Hepatic stellate cell (primary cell): ENCODE data around the gene PPIP5K2.
"Not testable (repeated sequence)": the region's sequence is repeated elsewhere in the genome, so short reads cannot be mapped to it uniquely, and the experiment has no call there.

Experiments used
- DNase-seq: peaks from one replicate; pipeline ENCODE4 v3.0.0; 2011; ENCODE audit warnings: low spot score

PPIP5K2 gene

DNA sequence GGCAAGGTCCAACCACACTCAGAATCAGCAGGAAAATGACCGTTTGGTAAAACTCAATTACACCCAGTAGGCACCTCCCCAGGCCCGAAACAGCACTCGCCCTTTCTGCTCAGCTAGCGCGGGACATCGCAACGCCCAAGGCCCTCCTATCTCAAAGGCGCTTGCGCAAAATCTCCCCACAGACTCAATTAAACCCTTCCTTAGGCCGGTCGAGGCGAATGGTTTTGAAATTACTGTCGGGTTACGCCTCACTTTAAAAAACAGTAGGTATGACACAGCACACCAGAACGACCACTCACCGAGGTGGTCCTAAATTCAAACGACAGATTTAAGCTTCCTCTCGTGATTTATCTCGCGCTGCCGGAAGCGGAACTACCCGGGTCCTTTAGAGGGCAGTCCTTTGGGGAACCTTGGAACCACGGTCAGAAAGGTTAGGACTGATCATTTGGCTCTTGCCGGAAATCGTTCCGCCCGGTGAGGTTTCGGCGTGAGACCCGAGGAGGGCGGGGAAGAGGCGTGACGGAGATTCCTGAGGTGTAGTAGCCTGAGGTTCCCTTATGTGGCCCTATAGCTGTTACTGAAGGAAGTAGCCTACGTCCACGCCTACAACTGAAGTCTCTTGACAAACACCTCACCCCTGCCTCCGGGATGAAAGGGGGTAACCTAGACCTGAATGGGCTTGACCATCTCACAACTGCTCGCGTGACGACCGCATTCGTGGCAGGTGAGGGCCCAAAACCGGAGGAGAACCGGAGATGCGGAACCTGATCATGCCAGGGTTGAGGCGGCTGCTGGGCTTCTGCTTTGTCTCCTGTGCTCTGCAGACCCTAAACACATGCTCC lies at the start of gene PPIP5K2, which contains the start of gene GIN1:
Gene PPIP5K2, plus strand, starts transcription at position 537 of the 842 bp plus-strand sequence. CDS start 9,289 bp downstream, outside the sequence.
Gene GIN1, minus strand, starts transcription at position 374 of the 842 bp plus-strand sequence. CDS start 11,431 bp downstream, outside the sequence.
- DNase-seq, result peak; percentile 75

- not testable (repeated sequence) for DNase-seq
These were observed 46.6 kb upstream of the PPIP5K2 start for GRCh38 chr5:103073500-103073899.

GRCh38 chr5:103075442-103075841 lies 44.7 kb upstream of the PPIP5K2 start:
- DNase-seq, result no peak

GRCh38 chr5:103079796-103080195 lies 40.3 kb upstream of the PPIP5K2 start:
- no peak for DNase-seq

GRCh38 chr5:103086547-103086946 lies 33.6 kb upstream of the PPIP5K2 start:
- DNase-seq, result no peak

DNA sequence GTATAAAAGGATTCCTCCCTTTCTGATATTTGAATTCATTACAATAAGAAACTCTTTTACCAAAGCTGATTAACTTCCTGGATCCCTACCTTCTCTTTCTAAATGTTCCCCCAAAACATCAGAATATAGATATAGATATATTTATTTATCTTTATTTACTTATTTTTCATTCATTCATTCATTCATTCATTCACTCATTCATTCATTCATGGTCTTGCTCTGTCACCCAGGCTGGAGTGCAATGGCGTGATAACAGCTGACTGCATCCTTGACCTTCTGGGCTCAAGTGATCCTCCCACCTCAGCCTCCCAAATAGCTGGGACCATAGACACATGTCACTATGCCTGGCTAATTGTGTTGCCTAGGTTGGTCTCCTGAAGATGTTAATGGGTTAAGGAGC lies 30.8 kb upstream of the PPIP5K2 start:
- no peak for DNase-seq

DNA sequence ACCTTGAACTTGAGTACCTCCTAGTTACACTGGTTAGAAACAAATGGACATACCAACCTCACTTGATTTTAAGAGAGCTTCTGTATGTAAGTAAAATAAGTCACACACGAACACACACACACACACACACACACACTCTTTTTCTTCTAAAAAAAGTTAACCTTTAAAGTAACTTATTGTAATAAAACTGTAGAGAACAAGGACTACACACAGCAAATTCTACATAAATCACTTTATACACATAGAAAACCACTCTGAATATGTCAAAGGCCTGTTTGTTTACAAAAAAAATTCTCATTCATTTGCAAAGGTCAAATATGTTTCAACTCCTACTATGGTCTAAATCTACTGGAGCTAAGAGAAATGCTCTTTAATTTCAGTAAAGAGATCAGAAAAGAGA lies 29.3 kb upstream of the PPIP5K2 start:
- no peak for DNase-seq

DNA sequence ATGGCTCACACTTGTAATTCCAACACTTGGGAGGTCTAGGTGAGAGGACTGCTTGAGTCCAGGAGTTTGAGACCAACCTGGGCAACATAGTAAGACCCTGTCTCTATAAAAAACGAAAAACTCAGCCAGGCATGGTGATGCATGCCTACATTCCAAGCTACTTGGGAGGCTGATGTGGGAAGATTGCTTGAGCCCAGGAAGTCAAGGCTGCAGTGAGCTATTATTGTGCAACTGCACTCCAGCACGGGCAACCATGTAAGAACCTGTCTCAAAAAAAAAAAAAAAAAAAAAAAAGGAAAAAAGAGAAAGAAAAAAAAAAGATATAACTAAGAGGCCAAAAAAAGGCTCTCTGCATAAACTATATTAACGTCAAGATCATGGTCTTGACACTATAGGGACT lies 27.4 kb upstream of the PPIP5K2 start:
- no peak for DNase-seq

GRCh38 chr5:103093727-103094126 lies 26.4 kb upstream of the PPIP5K2 start:
- DNase-seq, result no peak

DNA sequence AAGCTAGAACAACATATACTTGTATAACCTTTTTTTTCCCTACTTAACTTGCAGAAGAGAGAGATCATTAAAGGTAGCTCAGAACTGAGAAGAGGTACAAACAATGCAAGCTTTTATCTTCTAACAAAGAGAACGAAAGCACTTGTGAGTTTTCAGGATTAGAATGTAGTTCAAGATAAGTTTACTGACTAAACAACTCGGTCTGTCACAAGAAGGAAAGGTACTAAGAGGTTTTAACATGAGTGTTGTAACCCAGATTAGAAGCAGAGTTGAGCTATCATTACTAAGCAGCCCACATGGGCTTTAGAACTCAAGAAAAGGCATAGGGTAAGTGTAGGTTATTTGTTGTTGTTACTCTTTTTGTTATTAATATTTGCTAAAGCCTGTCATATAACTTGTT lies 25.4 kb upstream of the PPIP5K2 start:
- no peak for DNase-seq

GRCh38 chr5:103098993-103099392 lies 21.1 kb upstream of the PPIP5K2 start:
- no peak for DNase-seq

DNA sequence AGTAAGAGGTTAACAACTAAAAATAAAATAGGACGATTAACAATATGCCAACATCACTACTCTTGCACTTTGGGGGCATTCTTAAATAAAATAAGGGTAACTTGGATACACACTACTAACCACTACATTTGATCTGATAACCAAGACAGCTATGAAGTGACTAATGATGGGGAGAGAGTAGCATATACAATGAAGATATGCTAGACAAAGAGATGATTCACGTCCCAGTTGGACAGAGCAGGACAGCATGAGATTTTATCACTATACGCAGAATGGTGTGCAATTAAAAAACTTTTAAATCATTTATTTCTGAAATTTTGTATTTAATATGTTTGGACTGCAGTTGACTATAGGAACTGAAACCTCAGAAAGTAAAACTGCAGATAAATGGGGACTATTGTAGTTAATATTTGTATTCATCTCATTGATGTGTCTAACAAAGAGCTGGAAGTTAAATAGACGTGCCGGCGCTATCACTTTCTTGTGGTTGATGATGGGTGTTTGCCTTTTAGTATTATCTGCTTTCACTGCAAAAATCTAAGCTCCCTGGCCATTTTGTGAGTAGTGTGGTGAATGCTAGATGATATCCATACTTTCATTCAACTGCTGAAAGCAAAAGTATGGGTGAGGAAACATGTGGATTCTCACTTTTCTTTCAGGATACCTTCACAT lies 18.9 kb upstream of the PPIP5K2 start:
- no peak for DNase-seq

DNA sequence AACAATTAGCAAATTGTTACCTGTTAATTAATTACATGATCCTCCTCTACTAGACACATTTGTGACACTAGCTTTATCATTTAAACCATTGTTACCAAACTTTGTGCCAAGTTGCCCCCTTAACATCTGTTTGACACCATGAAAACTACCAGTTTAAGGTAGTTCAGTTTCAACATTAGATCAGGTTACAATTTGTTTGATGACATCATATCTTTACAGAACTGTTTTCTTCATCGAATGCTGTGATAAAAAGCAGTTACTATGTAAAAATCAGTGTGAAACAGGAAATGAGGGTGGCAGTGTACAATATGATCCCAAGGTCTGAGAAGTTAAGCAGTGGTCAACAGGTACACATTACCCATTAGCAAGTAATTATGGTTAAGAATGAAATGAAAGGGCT lies 17.9 kb upstream of the PPIP5K2 start:
- no peak for DNase-seq

GRCh38 chr5:103108086-103108485 lies 12.0 kb upstream of the PPIP5K2 start:
- DNase-seq, result no peak

- DNase-seq, result no peak
These were observed 10.8 kb upstream of the PPIP5K2 start for GRCh38 chr5:103109277-103109676.

GRCh38 chr5:103110403-103110802 lies 9.7 kb upstream of the PPIP5K2 start:
- no peak for DNase-seq

- DNase-seq, result no peak
These were observed 8.6 kb upstream of the PPIP5K2 start for GRCh38 chr5:103111468-103111867.

DNA sequence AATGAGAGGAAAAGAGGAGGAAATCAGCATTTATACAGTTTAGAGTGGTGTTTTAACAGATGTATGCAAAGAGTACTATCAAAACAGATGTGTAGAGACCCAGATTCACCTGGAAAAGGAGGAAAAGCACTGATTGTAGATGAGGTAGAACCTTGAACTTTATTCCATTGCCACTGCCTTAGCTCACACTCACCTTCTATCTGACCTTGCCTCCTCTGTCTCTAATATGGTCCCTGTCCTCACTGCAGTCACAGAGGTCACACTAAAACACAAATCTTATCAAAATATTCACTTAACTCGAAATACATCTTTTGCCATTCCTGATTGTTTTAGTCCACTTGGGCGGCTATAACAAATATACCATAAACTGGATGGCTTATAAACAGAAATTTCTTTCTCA lies 7.2 kb upstream of the PPIP5K2 start:
- DNase-seq, result no peak

GRCh38 chr5:103114440-103114839 lies 5.7 kb upstream of the PPIP5K2 start:
- no peak for DNase-seq

DNA sequence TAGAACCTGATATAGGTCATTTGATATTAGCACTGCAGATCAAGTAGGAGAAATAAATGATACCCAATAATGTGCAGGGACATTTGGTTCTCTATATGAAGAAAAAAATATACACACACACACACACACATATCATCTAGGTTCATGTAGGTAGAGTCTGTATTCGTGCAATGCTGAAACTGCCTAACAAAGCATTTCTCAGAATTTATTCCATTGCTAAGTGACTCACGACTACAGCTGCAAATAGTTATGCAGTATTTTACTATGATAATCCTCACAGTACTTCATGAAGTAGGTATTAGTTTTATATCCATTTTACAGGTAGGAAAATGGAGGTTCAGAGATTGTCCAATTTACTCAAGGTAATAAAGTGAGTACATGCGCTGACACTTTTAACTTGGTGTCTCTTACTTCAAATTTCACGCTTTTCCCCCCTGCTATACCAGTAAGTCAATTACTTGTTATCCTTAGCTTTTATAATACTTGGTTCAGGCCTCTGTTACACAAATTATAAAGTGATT lies 2.6 kb upstream of the PPIP5K2 start:
- no peak for DNase-seq

GRCh38 chr5:103119070-103119764 lies 884 bp upstream of the PPIP5K2 start:
- no peak for DNase-seq

DNA sequence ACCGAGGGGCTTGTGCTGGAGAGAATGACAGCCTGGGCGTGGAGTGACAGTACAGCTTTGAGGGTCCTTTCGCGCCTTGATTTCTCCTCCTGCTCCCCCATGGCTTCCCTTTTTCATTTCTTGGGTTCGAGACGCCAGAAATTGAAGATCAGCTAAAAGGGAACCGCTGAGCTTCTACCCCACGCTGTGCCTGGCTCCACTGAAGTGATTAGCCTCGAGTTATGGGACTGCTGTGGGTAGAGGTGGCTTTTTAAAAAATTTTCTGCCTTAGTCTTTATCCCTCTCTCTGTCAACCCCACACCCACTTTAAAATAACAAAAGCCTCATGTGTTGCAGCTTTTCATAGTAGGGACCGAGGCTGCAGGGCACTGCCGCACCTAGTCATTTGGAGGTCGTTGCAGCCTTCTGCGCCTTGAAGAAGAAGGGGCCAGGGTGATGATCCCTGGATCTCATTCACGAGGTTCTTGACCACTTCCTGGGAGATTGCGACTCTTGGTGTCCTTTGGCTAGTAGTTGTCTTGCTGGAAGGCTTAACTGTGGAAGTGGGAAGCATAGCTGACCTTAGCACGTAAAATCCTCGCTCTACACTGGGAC lies 603 bp downstream of the PPIP5K2 start:
- peak; percentile 2 for DNase-seq
